Measurements from ENCODE around the gene KCNMA1. TPM values are rescaled to one million over a fixed set of nuclear protein-coding genes. Genes with fewer than 3 reads are reported as not detected.

KCNMA1 gene
- total RNA-seq, 4 donors from 2014 or later, result 146 to 300 (median 265) TPM

GRCh38 chr10:77149706-77150105, 487.9 kb downstream of the KCNMA1 start:
- no peaks in the 10 kb centered on the region for H3K9me3 ChIP-seq
- no peaks in the 10 kb centered on the region for H3K27me3 ChIP-seq
- TF ChIP-seq CTCF (IDR thresholded peaks at IDR 0.05) (no peak), POLR2A (IDR thresholded peaks at IDR 0.05; ENCODE audit: low read depth) (no peak), POLR2AphosphoS5 (IDR thresholded peaks at IDR 0.05) (no peak), EP300 (IDR thresholded peaks at IDR 0.05) (no peak)
- H3K4me1 ChIP-seq, result peaks cover 0 to 16% (median 15%) of the 10 kb centered on the region in 4 donors
- no peak overlapping the region for H3K4me3 ChIP-seq
- no peak for DNase-seq (ENCODE audit: extremely low spot score)
- intact Hi-C loops (cut with DNase I), result no loop called here
- 86% methylated on average over 2 of the region's 2 CpGs for WGBS
- no peak overlapping the region for H3K27ac ChIP-seq (replicated peaks in 1 of 4)
- H3K36me3 ChIP-seq, result no peaks in the 10 kb centered on the region

- Histone ChIP-seq H3K4me3 (no peak overlapping the region), H3K27ac (replicated peaks in 1 of 4) (no peak overlapping the region), H3K27me3 (no peaks in the 10 kb centered on the region), H3K9me3 (no peaks in the 10 kb centered on the region), H3K36me3 (no peaks in the 10 kb centered on the region), H3K4me1 (peaks cover 0 to 16% (median 15%) of the 10 kb centered on the region in 4 donors)
- intact Hi-C loops (cut with DNase I), result no loop called here
- DNase-seq (ENCODE audit: extremely low spot score), result no peak
- 88% methylated on average over 4 of the region's 4 CpGs for WGBS
- TF ChIP-seq EP300 (IDR thresholded peaks at IDR 0.05) (no peak), CTCF (IDR thresholded peaks at IDR 0.05) (no peak), POLR2A (IDR thresholded peaks at IDR 0.05; ENCODE audit: low read depth) (no peak), POLR2AphosphoS5 (IDR thresholded peaks at IDR 0.05) (no peak)
Observed at GRCh38 chr10:77149001-77149400, 488.6 kb downstream of the KCNMA1 start.

- peak overlapping the region in 1 of 4 donors; percentile 50 for H3K27ac ChIP-seq (replicated peaks in 1 of 4)
- no peak for DNase-seq (ENCODE audit: extremely low spot score)
- H3K4me3 ChIP-seq, result no peak overlapping the region
- H3K9me3 ChIP-seq, result no peaks in the 10 kb centered on the region
- peaks cover 0 to 16% (median 15%) of the 10 kb centered on the region in 4 donors for H3K4me1 ChIP-seq
- H3K36me3 ChIP-seq, result no peaks in the 10 kb centered on the region
- 100% methylated on average over 1 of the region's 1 CpG for WGBS
- TF ChIP-seq POLR2A (IDR thresholded peaks at IDR 0.05; ENCODE audit: low read depth) (no peak), CTCF (IDR thresholded peaks at IDR 0.05) (no peak), POLR2AphosphoS5 (IDR thresholded peaks at IDR 0.05) (no peak), EP300 (IDR thresholded peaks at IDR 0.05) (no peak)
- H3K27me3 ChIP-seq, result no peaks in the 10 kb centered on the region
- intact Hi-C loops (cut with DNase I), result no loop called here
Observed at GRCh38 chr10:77147871-77148270, 489.7 kb downstream of the KCNMA1 start.

GRCh38 chr10:77146712-77147336, 490.8 kb downstream of the KCNMA1 start:
- intact Hi-C loops (cut with DNase I), result no loop called here
- Histone ChIP-seq H3K4me3 (no peak overlapping the region), H3K9me3 (no peaks in the 10 kb centered on the region), H3K27ac (replicated peaks in 1 of 4) (peak overlapping the region in 3 of 4 donors; percentile 18 to 50 (median 45)), H3K4me1 (peaks cover 0 to 16% (median 15%) of the 10 kb centered on the region in 4 donors), H3K27me3 (no peaks in the 10 kb centered on the region), H3K36me3 (no peaks in the 10 kb centered on the region)
- no peak for DNase-seq (ENCODE audit: extremely low spot score)
- 36% methylated on average over 5 of the region's 5 CpGs for WGBS
- TF ChIP-seq CTCF (IDR thresholded peaks at IDR 0.05) (no peak), POLR2AphosphoS5 (IDR thresholded peaks at IDR 0.05) (no peak), POLR2A (IDR thresholded peaks at IDR 0.05; ENCODE audit: low read depth) (no peak), EP300 (IDR thresholded peaks at IDR 0.05) (no peak)

GRCh38 chr10:77144656-77145055, 493.0 kb downstream of the KCNMA1 start:
- H3K4me1 ChIP-seq, result peaks cover 0 to 17% (median 16%) of the 10 kb centered on the region in 4 donors
- H3K27ac ChIP-seq (replicated peaks in 1 of 4), result no peak overlapping the region
- WGBS, result 67% methylated on average over 3 of the region's 3 CpGs
- TF ChIP-seq CTCF (IDR thresholded peaks at IDR 0.05) (no peak), EP300 (IDR thresholded peaks at IDR 0.05) (no peak), POLR2AphosphoS5 (IDR thresholded peaks at IDR 0.05) (no peak), POLR2A (IDR thresholded peaks at IDR 0.05; ENCODE audit: low read depth) (no peak)
- intact Hi-C loops (cut with DNase I), result no loop called here
- DNase-seq (ENCODE audit: extremely low spot score), result no peak
- no peaks in the 10 kb centered on the region for H3K36me3 ChIP-seq
- no peaks in the 10 kb centered on the region for H3K9me3 ChIP-seq
- no peak overlapping the region for H3K4me3 ChIP-seq
- no peaks in the 10 kb centered on the region for H3K27me3 ChIP-seq
